Measurements from ENCODE around the gene ANKRD24.

Gene ANKRD24

GRCh38 chr19:4210166-4210731, 27.8 kb downstream of the ANKRD24 start:
- Histone ChIP-seq H3K9ac (no peak overlapping the region), H3K4me1 (no peaks in the 10 kb centered on the region), H2AFZ (no peak overlapping the region), H3K79me2 (no peaks in the 10 kb centered on the region), H3K36me3 (ENCODE audit: control insufficient read depth, insufficient read depth, low read length) (no peaks in the 10 kb centered on the region), H3K27ac (no peak overlapping the region), H3K4me3 (ENCODE audit: low read depth, low read length) (no peak overlapping the region), H3K9me3 (ENCODE audit: control insufficient read depth, low read length) (no peaks in the 10 kb centered on the region), H3K27me3 (ENCODE audit: control insufficient read depth, insufficient read depth, low read length) (no peaks in the 10 kb centered on the region), H3K4me2 (ENCODE audit: low read length) (no peak overlapping the region)
- TF ChIP-seq CTCF (IDR thresholded peaks at IDR 0.05), result no peak

- Histone ChIP-seq H3K9me3 (ENCODE audit: control insufficient read depth, low read length) (no peaks in the 10 kb centered on the region), H3K27me3 (ENCODE audit: control insufficient read depth, insufficient read depth, low read length) (no peaks in the 10 kb centered on the region), H2AFZ (no peak overlapping the region), H3K4me2 (ENCODE audit: low read length) (no peak overlapping the region), H3K9ac (no peak overlapping the region), H3K4me3 (ENCODE audit: low read depth, low read length) (no peak overlapping the region), H3K4me1 (no peaks in the 10 kb centered on the region), H3K79me2 (no peaks in the 10 kb centered on the region), H3K27ac (no peak overlapping the region), H3K36me3 (ENCODE audit: control insufficient read depth, insufficient read depth, low read length) (no peaks in the 10 kb centered on the region)
- TF ChIP-seq CTCF (IDR thresholded peaks at IDR 0.05), result no peak
Observed at GRCh38 chr19:4213116-4213515, 30.6 kb downstream of the ANKRD24 start.

GRCh38 chr19:4215807-4216206, 33.3 kb downstream of the ANKRD24 start:
- no peak overlapping the region for H3K4me3 ChIP-seq (ENCODE audit: low read depth, low read length)
- no peaks in the 10 kb centered on the region for H3K79me2 ChIP-seq
- no peaks in the 10 kb centered on the region for H3K4me1 ChIP-seq
- no peaks in the 10 kb centered on the region for H3K36me3 ChIP-seq (ENCODE audit: control insufficient read depth, insufficient read depth, low read length)
- no peak overlapping the region for H3K27ac ChIP-seq
- no peaks in the 10 kb centered on the region for H3K9me3 ChIP-seq (ENCODE audit: control insufficient read depth, low read length)
- no peak overlapping the region for H3K9ac ChIP-seq
- no peak overlapping the region for H2AFZ ChIP-seq
- TF ChIP-seq CTCF (IDR thresholded peaks at IDR 0.05), result no peak
- no peak overlapping the region for H3K4me2 ChIP-seq (ENCODE audit: low read length)
- no peaks in the 10 kb centered on the region for H3K27me3 ChIP-seq (ENCODE audit: control insufficient read depth, insufficient read depth, low read length)

- no peak overlapping the region for H2AFZ ChIP-seq
- H3K36me3 ChIP-seq (ENCODE audit: control insufficient read depth, insufficient read depth, low read length), result no peaks in the 10 kb centered on the region
- no peak overlapping the region for H3K4me3 ChIP-seq (ENCODE audit: low read depth, low read length)
- H3K4me1 ChIP-seq, result no peaks in the 10 kb centered on the region
- no peaks in the 10 kb centered on the region for H3K27me3 ChIP-seq (ENCODE audit: control insufficient read depth, insufficient read depth, low read length)
- H3K79me2 ChIP-seq, result no peaks in the 10 kb centered on the region
- TF ChIP-seq CTCF (IDR thresholded peaks at IDR 0.05), result no peak
- H3K9me3 ChIP-seq (ENCODE audit: control insufficient read depth, low read length), result no peaks in the 10 kb centered on the region
- no peak overlapping the region for H3K4me2 ChIP-seq (ENCODE audit: low read length)
- no peak overlapping the region for H3K27ac ChIP-seq
- H3K9ac ChIP-seq, result no peak overlapping the region
Observed at GRCh38 chr19:4216846-4217245, 34.4 kb downstream of the ANKRD24 start.
